ENCODE measurements around the gene ALPL.
"Not testable (repeated sequence)": the region's sequence is repeated elsewhere in the genome, so short reads cannot be mapped to it uniquely, and the experiment has no call there.

ALPL gene

GRCh38 chr1:21563971-21564370, 54.7 kb downstream of the ALPL start:
- DNase-seq: no peak

- DNase-seq: no peak
Observed at GRCh38 chr1:21564521-21565095, 55.4 kb downstream of the ALPL start.

GRCh38 chr1:21565285-21565684, 56.1 kb downstream of the ALPL start:
- DNase-seq: no peak

- DNase-seq: not testable (repeated sequence)
Observed at GRCh38 chr1:21566361-21566760, 57.1 kb downstream of the ALPL start.

GRCh38 chr1:21567241-21568005, 58.2 kb downstream of the ALPL start:
- DNase-seq: no peak

- no peak for DNase-seq
Observed at GRCh38 chr1:21568006-21568746, 59.0 kb downstream of the ALPL start.

GRCh38 chr1:21568809-21569385, 59.7 kb downstream of the ALPL start:
- DNase-seq: no peak

GRCh38 chr1:21569820-21570527, 60.8 kb downstream of the ALPL start:
- no peak for DNase-seq

- DNase-seq: no peak
Observed at GRCh38 chr1:21570528-21570875, 61.3 kb downstream of the ALPL start.

GRCh38 chr1:21570885-21571284, 61.7 kb downstream of the ALPL start:
- no peak for DNase-seq

GRCh38 chr1:21572221-21572620, 63.0 kb downstream of the ALPL start:
- no peak for DNase-seq

GRCh38 chr1:21572735-21573277, 63.6 kb downstream of the ALPL start:
- no peak for DNase-seq

GRCh38 chr1:21573475-21573874, 64.3 kb downstream of the ALPL start:
- no peak for DNase-seq

- no peak for DNase-seq
Observed at GRCh38 chr1:21573971-21574465, 64.8 kb downstream of the ALPL start.

- no peak for DNase-seq
Observed at GRCh38 chr1:21574466-21575151, 65.4 kb downstream of the ALPL start.

- no peak for DNase-seq
Observed at GRCh38 chr1:21575351-21575942, 66.2 kb downstream of the ALPL start.

GRCh38 chr1:21576031-21576797, 67.0 kb downstream of the ALPL start:
- DNase-seq: no peak

- DNase-seq: no peak
Observed at GRCh38 chr1:21576798-21577187, 67.6 kb downstream of the ALPL start.

GRCh38 chr1:21577324-21577723, 68.1 kb downstream of the ALPL start:
- DNase-seq: no peak

GRCh38 chr1:21577933-21578332, 68.7 kb downstream of the ALPL start:
- DNase-seq: no peak

GRCh38 chr1:21579791-21580190, 70.6 kb downstream of the ALPL start:
- no peak for DNase-seq
